Left lobe of liver (tissue), 2 donors: ENCODE measurements around the gene F12. TPM values are rescaled to one million over a fixed set of nuclear protein-coding genes. Genes with fewer than 3 reads are reported as not detected.
"Not testable (repeated sequence)": the region's sequence is repeated elsewhere in the genome, so short reads cannot be mapped to it uniquely, and the experiment has no call there.

Source experiments
- ATAC-seq: fragments of 200-7000 bp; cut with Tn5 transposase; one replicate; pipeline ENCODE4 v1.9.1; 2020; ENCODE audit warnings: mild to moderate bottlenecking, moderate library complexity
- DNase-seq: peaks from one replicate; pipeline ENCODE4 v3.0.0-alpha.2; 2020; ENCODE audit warnings: low spot score
- total RNA-seq: library from RNA; stranded (reverse); gene quantifications from one replicate; pipeline ENCODE4 v1.2.1, GENCODE V29; 2021
- donor health status: DM: no; HTN: no; CAD: no; lungs with moderate emphysema.
- donor health status: DM: no; HTN: yes; CAD: no.

F12 gene
- total RNA-seq, 1 donor from 2014 or later, result 292 TPM

- DNase-seq, ATAC-seq: not testable (repeated sequence)
These were observed 11.1 kb upstream of the F12 start for GRCh38 chr5:177420472-177420871.

GRCh38 chr5:177419046-177419445 is 9.7 kb upstream of the F12 start:
- ATAC-seq (no peak), DNase-seq (no peak)

- DNase-seq, ATAC-seq: not testable (repeated sequence)
These were observed 7.7 kb upstream of the F12 start for GRCh38 chr5:177417081-177417480.

GRCh38 chr5:177414481-177414880 is 5.1 kb upstream of the F12 start:
- DNase-seq (no peak), ATAC-seq (no peak)

- ATAC-seq, result peak; percentile 69
These were observed 3.4 kb upstream of the F12 start for GRCh38 chr5:177412603-177413233.

GRCh38 chr5:177410575-177410974 is 1.2 kb upstream of the F12 start:
- ATAC-seq, result no peak
- no peak for DNase-seq

More at GRCh38 chr5:177412603-177413233, 3.4 kb upstream of the F12 start:
- DNase-seq, result no peak

- no peak for ATAC-seq
- no peak for DNase-seq
These were observed 3.6 kb downstream of the F12 start for GRCh38 chr5:177405805-177406204.

- no peak for DNase-seq
- no peak for ATAC-seq
These were observed 4.1 kb downstream of the F12 start for GRCh38 chr5:177405312-177405711.

GRCh38 chr5:177404641-177405179 is 4.7 kb downstream of the F12 start:
- DNase-seq (no peak), ATAC-seq (no peak)

GRCh38 chr5:177403792-177404640 is 5.3 kb downstream of the F12 start:
- DNase-seq (peak; percentile 83), ATAC-seq (peak; percentile 80)

GRCh38 chr5:177403102-177403791 is 6.1 kb downstream of the F12 start:
- ATAC-seq (no peak), DNase-seq (no peak)

- DNase-seq (no peak), ATAC-seq (no peak)
These were observed 6.9 kb downstream of the F12 start for GRCh38 chr5:177402271-177403043.

- ATAC-seq, result peak; percentile 71
- no peak for DNase-seq
These were observed 9.1 kb downstream of the F12 start, which contains the start of gene PFN3 for GRCh38 chr5:177399997-177400868. TSS of gene PFN3 (minus strand) at chr5:177400661. CDS start at chr5:177400576, 85 bp downstream.

- ATAC-seq, result no peak
- no peak for DNase-seq
These were observed 11.4 kb downstream of the F12 start for GRCh38 chr5:177397875-177398390.

GRCh38 chr5:177396807-177397206 is 12.6 kb downstream of the F12 start:
- no peak for ATAC-seq

GRCh38 chr5:177396078-177396477 is 13.3 kb downstream of the F12 start:
- DNase-seq, result no peak

More at GRCh38 chr5:177396807-177397206, 12.6 kb downstream of the F12 start:
- no peak for DNase-seq

GRCh38 chr5:177393990-177394389 is 15.4 kb downstream of the F12 start:
- DNase-seq, result no peak
- ATAC-seq, result no peak

More at GRCh38 chr5:177396078-177396477, 13.3 kb downstream of the F12 start:
- no peak for ATAC-seq

GRCh38 chr5:177393206-177393765 is 16.1 kb downstream of the F12 start:
- no peak for ATAC-seq
- DNase-seq, result no peak

GRCh38 chr5:177392765-177393164 is 16.6 kb downstream of the F12 start:
- DNase-seq (no peak), ATAC-seq (no peak)
